Spleen (tissue), 11 donors: ENCODE measurements around the gene NR1D2. TPM values are rescaled to one million over a fixed set of nuclear protein-coding genes. Genes with fewer than 3 reads are reported as not detected.

Experiments used
- DNase-seq: peaks from one replicate; pipeline ENCODE4 v3.0.0-alpha.2; 2020
- H3K27ac ChIP-seq, 8 donors: fragments of 200-600 bp; sonication (generic) in 7 of 8; 1 replicate in 4 of 8; 2 replicates in 4 of 8; pipeline versions ENCODE4 v1.5.0 to v1.8.0; 2016 to 2021; ENCODE audit warnings: inconsistent platforms in 4 of 8, mild to moderate bottlenecking in 4 of 8, moderate library complexity in 1 of 8
- H3K27me3 ChIP-seq, 7 donors: fragments of 200-600 bp; sonication (generic) in 6 of 7; replicated peaks in 1 of 7; 1 replicate in 4 of 7; 2 replicates in 3 of 7; pipeline versions ENCODE4 v1.5.0 to v1.8.0; 2016 to 2021; ENCODE audit warnings: inconsistent platforms in 3 of 7, mild to moderate bottlenecking in 1 of 7
- H3K36me3 ChIP-seq, 6 donors: fragments of 200-600 bp; sonication (generic) in 5 of 6; 1 replicate in 4 of 6; 2 replicates in 2 of 6; pipeline versions ENCODE4 v1.5.0 to v1.8.0; 2016 to 2021; ENCODE audit warnings: inconsistent platforms in 2 of 6
- H3K4me1 ChIP-seq, 6 donors: fragments of 200-600 bp; sonication (generic) in 5 of 6; 1 replicate in 3 of 6; 2 replicates in 3 of 6; pipeline versions ENCODE4 v1.5.0 to v1.8.0; 2016 to 2021; ENCODE audit warnings: inconsistent platforms in 3 of 6
- H3K4me3 ChIP-seq, 8 donors: fragments of 200-600 bp; sonication (generic) in 7 of 8; 1 replicate in 4 of 8; 2 replicates in 4 of 8; pipeline versions ENCODE4 v1.5.0 to v1.8.0; 2016 to 2021; ENCODE audit warnings: inconsistent platforms in 4 of 8, mild to moderate bottlenecking in 4 of 8, moderate library complexity in 2 of 8
- H3K9me3 ChIP-seq, 8 donors: fragments of 200-600 bp; sonication (generic) in 7 of 8; 1 replicate in 4 of 8; 2 replicates in 4 of 8; pipeline versions ENCODE4 v1.5.0 to v1.8.0; 2016 to 2021; ENCODE audit warnings: inconsistent platforms in 4 of 8
- CTCF ChIP-seq, 11 experiments: fragments of 200-600 bp in 7 of 11; fragments of 450-650 bp in 4 of 11; sonication (generic) in 4 of 11; IDR thresholded peaks in 8 of 11; conservative IDR thresholded peaks in 3 of 11; 1 replicate in 7 of 11; 2 replicates in 4 of 11; pipeline versions ENCODE4 v1.4.0 to v1.8.0; 2016 to 2021; ENCODE audit warnings: antibody characterized with exemption in 11 of 11, inconsistent platforms in 4 of 11, mild to moderate bottlenecking in 1 of 11
- POLR2A ChIP-seq, 3 donors: fragments of 450-650 bp; IDR thresholded peaks; one replicate each; pipeline ENCODE4 v1.5.1; 2017; ENCODE audit warnings: antibody characterized with exemption in 3 of 3, mild to moderate bottlenecking in 1 of 3
- POLR2AphosphoS5 ChIP-seq, 3 donors: sonication (generic); formaldehyde crosslinking; IDR thresholded peaks; one replicate each; pipeline ENCODE4 v1.5.1; 2017; ENCODE audit warnings: antibody characterized with exemption in 3 of 3
- WGBS, 5 donors: extraction: QIAGEN DNeasy Blood & Tissue Kit in 3 of 5; methylation state at CpG; one replicate each; pipeline versions ENCODE4 v1.1.5 to v1.1.7; 2013 to 2018; 5-methylcytosine and 5-hydroxymethylcytosine counted together
- intact Hi-C: fragments of 100-400 bp; cut with DNase I; formaldehyde crosslinking; loops from one replicate; pipeline ENCODE4 v1.15.0; 2023; ENCODE audit warnings: low total_unique reads
- polyA plus RNA-seq, 3 donors: library from polyadenylated mRNA; stranded (reverse); fragments of 200-250 nt; gene quantifications; one replicate each; pipeline ENCODE4 v1.2.1, GENCODE V29; 2013
- total RNA-seq, 7 donors: library from RNA; depleted of rRNA in 3 of 7; stranded (reverse); fragments of >200 nt in 3 of 7; fragmentation: NEBNext Ultra II Directional in 4 of 7; extraction: Animal tissue kit (Norgen Biotek cat#: 25700) in 4 of 7; gene quantifications; one replicate each; pipeline versions ENCODE4 v1.1.0 to v1.2.1, GENCODE V29; 2016 to 2021
- donor health status: healthy with polysubstance abuse.
- donor health status: DM: no; HTN: no; CAD: no; lungs with moderate emphysema.
- donor health status: DM: no; HTN: no; CAD: no.
- donor health status: Bipolar disorder and iron deficiency.
- donor health status: healthy.
- donor health status: DM: no; HTN: no; CAD: no.
- donor health status: DM: yes; HTN: yes; CAD: no.

NR1D2 gene
- total and polyA plus RNA-seq, 10 donors = 6.1 to 44.4 (median 33.3) TPM

- intact Hi-C loops = no loop called here
- DNase-seq = no peak
- WGBS, 5 donors = 92 to 99% (median 96%) methylated on average over 3 of the region's 3 CpGs
- Histone ChIP-seq H3K36me3 (peaks cover 0 to 61% (median 20%) of the 10 kb centered on the region in 6 donors), H3K27ac (no peak overlapping the region), H3K9me3 (no peaks in the 10 kb centered on the region), H3K4me3 (no peak overlapping the region), H3K4me1 (peaks cover 0 to 52% (median 27%) of the 10 kb centered on the region in 6 donors), H3K27me3 (no peaks in the 10 kb centered on the region)
- TF ChIP-seq POLR2AphosphoS5 (IDR thresholded peaks at IDR 0.05) = no peak
- no peak for TF ChIP-seq CTCF (IDR thresholded peaks at IDR 0.05 in 8 of 11, conservative IDR thresholded peaks at IDR 0.05 in 3 of 11)
- no peak for TF ChIP-seq POLR2A (IDR thresholded peaks at IDR 0.05)
Observed at GRCh38 chr3:23956701-23957100, 11.6 kb downstream of the NR1D2 start.

DNA sequence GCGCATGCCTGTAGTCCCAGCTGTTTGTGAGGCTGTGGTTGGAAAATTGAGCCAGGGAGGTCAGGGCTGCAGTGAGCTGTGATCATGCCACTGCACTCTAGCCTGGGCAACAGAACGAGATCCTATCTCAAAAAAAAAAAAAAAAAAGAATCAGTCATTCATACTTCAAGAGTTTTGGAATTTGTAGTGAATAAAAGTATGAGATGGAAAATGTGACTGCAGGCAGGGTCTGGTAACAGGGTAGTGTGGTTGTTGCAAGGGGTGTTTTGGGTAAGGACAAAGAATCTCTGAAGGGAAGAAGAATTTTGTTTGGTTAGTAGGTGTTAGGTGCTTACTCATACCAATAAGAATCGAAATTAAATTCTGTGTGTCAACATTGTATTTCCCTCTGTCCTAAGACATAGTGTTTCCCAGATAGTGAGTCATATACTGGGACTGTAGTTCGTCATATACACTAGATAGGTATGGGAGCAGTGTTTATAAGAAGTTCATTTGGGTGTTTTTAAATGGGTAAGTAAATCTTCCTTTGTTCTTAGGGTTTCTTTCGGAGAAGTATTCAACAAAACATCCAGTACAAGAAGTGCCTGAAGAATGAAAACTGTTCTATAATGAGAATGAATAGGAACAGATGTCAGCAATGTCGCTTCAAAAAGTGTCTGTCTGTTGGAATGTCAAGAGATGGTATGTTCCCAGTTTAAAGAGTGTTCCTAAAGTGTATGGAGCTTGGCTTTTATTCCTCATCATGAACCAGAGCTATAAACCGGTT, 14.2 kb downstream of the NR1D2 start:
- H3K27ac ChIP-seq = no peak overlapping the region

GRCh38 chr3:23960649-23961048, 15.6 kb downstream of the NR1D2 start:
- H3K36me3 ChIP-seq = peaks cover 0 to 88% (median 52%) of the 10 kb centered on the region in 6 donors
- WGBS, 5 donors = 81 to 95% (median 91%) methylated on average over 1 of the region's 1 CpG
- DNase-seq = no peak
- TF ChIP-seq POLR2AphosphoS5 (IDR thresholded peaks at IDR 0.05) = no peak
- TF ChIP-seq POLR2A (IDR thresholded peaks at IDR 0.05) = no peak
- TF ChIP-seq CTCF (IDR thresholded peaks at IDR 0.05 in 8 of 11, conservative IDR thresholded peaks at IDR 0.05 in 3 of 11) = no peak
- peaks cover 0 to 15% (median 0%) of the 10 kb centered on the region in 6 donors for H3K4me1 ChIP-seq
- no peaks in the 10 kb centered on the region for H3K9me3 ChIP-seq
- H3K27ac ChIP-seq = no peak overlapping the region
- no peak overlapping the region for H3K4me3 ChIP-seq
- H3K27me3 ChIP-seq = no peaks in the 10 kb centered on the region
- intact Hi-C loops = no loop called here

More for the DNA sequence above, 14.2 kb downstream of the NR1D2 start:
- Histone ChIP-seq H3K4me3 (no peak overlapping the region), H3K9me3 (no peaks in the 10 kb centered on the region), H3K27me3 (no peaks in the 10 kb centered on the region), H3K36me3 (peaks cover 0 to 88% (median 42%) of the 10 kb centered on the region in 6 donors), H3K4me1 (peaks cover 0 to 26% (median 1%) of the 10 kb centered on the region in 6 donors)
- WGBS, 5 donors = 76 to 88% (median 84%) methylated on average over 7 of the region's 7 CpGs
- TF ChIP-seq POLR2AphosphoS5 (IDR thresholded peaks at IDR 0.05) = no peak
- no peak for DNase-seq
- intact Hi-C loops = no loop called here

GRCh38 chr3:23961066-23961465, 16.0 kb downstream of the NR1D2 start:
- Histone ChIP-seq H3K9me3 (no peaks in the 10 kb centered on the region), H3K27ac (no peak overlapping the region), H3K4me1 (peaks cover 0 to 12% (median 0%) of the 10 kb centered on the region in 6 donors), H3K4me3 (no peak overlapping the region), H3K27me3 (no peaks in the 10 kb centered on the region), H3K36me3 (peaks cover 0 to 88% (median 55%) of the 10 kb centered on the region in 6 donors)
- WGBS, 5 donors = 94 to 100% (median 96%) methylated on average over 1 of the region's 1 CpG
- intact Hi-C loops = no loop called here
- no peak for DNase-seq
- TF ChIP-seq POLR2A (IDR thresholded peaks at IDR 0.05) (no peak), CTCF (IDR thresholded peaks at IDR 0.05 in 8 of 11, conservative IDR thresholded peaks at IDR 0.05 in 3 of 11) (no peak), POLR2AphosphoS5 (IDR thresholded peaks at IDR 0.05) (no peak)
